IMR-90 (cell line): Measurements from ENCODE around the gene CYP46A1. TPM values are rescaled to one million over a fixed set of nuclear protein-coding genes. Genes with fewer than 3 reads are reported as not detected.
A peak's percentile ranks its signal among the peaks of the same experiment; 100 is the strongest.

Source experiments
- ATAC-seq: fragments of 200-7000 bp; cut with Tn5 transposase; 2 replicates; pipeline ENCODE4 v1.9.1; 2020; ENCODE audit warnings: low read depth, mild to moderate bottlenecking, moderate library complexity
- BruUV-seq: library from RNA; stranded (reverse); fragments of 400-500 nt; replicated peaks from 2 replicates; lab custom pipeline; 2021; lab: Mats Ljungman, UMichigan
- CTCF ChIA-PET: fragments of 300-600 bp; formaldehyde crosslinking; extraction: SDS; loops from one replicate; lab custom pipeline; 2021; ENCODE audit warnings: antibody characterized with exemption; lab: Yijun Ruan, JAX
- POLR2A ChIA-PET: fragments of 300-600 bp; sonication (Branson Sonifier 250); formaldehyde crosslinking; loops from one replicate; lab custom pipeline; 2022; ENCODE audit warnings: antibody characterized with exemption; ENCODE audit not compliant: unreplicated experiment; lab: Charles Lee
- DNase-seq: peaks from one replicate; pipeline ENCODE4 v3.0.0; 2013
- H2AFZ ChIP-seq: replicated peaks from 2 replicates; pipeline ENCODE3; 2013; ENCODE audit warnings: low read length, mild to moderate bottlenecking; ENCODE audit not compliant: poor library complexity
- H2AK5ac ChIP-seq: 2 replicates; pipeline ENCODE4 v1.6.1; 2013; ENCODE audit warnings: low read depth, low read length, inconsistent platforms
- H2AK9ac ChIP-seq: replicated peaks from 2 replicates; pipeline ENCODE3; 2013; ENCODE audit warnings: mild to moderate bottlenecking, low read depth, low read length, moderate library complexity; ENCODE audit not compliant: poor library complexity
- H2BK120ac ChIP-seq: 2 replicates; pipeline ENCODE4 v1.6.1; 2013; ENCODE audit warnings: low read depth, low read length, inconsistent platforms
- H2BK15ac ChIP-seq: 3 replicates; pipeline ENCODE4 v1.6.1; 2013; ENCODE audit warnings: low read depth, low read length, inconsistent platforms
- H2BK20ac ChIP-seq: 2 replicates; pipeline ENCODE4 v1.6.1; 2013; ENCODE audit warnings: low read depth, mild to moderate bottlenecking, inconsistent platforms, low read length, moderate library complexity
- H2BK5ac ChIP-seq: 2 replicates; pipeline ENCODE4 v1.6.1; 2013; ENCODE audit warnings: mild to moderate bottlenecking, low read depth, low read length, inconsistent platforms; ENCODE audit not compliant: poor library complexity, severe bottlenecking
- H3K14ac ChIP-seq: replicated peaks from 2 replicates; pipeline ENCODE4 v1.6.1; 2013; ENCODE audit warnings: low read depth, low read length, inconsistent platforms
- H3K18ac ChIP-seq: 2 replicates; pipeline ENCODE4 v1.6.1; 2013; ENCODE audit warnings: low read depth, low read length, control low read depth
- H3K23ac ChIP-seq: 2 replicates; pipeline ENCODE4 v1.6.1; 2013; ENCODE audit warnings: low read depth, low read length, inconsistent platforms
- H3K27ac ChIP-seq: 2 replicates; pipeline ENCODE4 v1.5.1; 2013; ENCODE audit warnings: mild to moderate bottlenecking, control low read depth, low read length; ENCODE audit not compliant: insufficient read depth
- H3K27me3 ChIP-seq: 2 replicates; pipeline ENCODE4 v1.6.1; 2013; ENCODE audit warnings: low read length; ENCODE audit not compliant: control insufficient read depth, insufficient read depth
- H3K36me3 ChIP-seq: 2 replicates; pipeline ENCODE4 v1.6.1; 2013; ENCODE audit warnings: low read length, mixed read lengths; ENCODE audit not compliant: control insufficient read depth, insufficient read depth
- H3K4ac ChIP-seq: 2 replicates; pipeline ENCODE4 v1.6.1; 2013; ENCODE audit warnings: low read depth, low read length, inconsistent platforms
- H3K4me1 ChIP-seq: 2 replicates; pipeline ENCODE4 v1.6.1; 2013; ENCODE audit warnings: low read length, mixed read lengths; ENCODE audit not compliant: control insufficient read depth, insufficient read depth
- H3K4me2 ChIP-seq: 2 replicates; pipeline ENCODE4 v1.6.1; 2013; ENCODE audit warnings: low read depth, mild to moderate bottlenecking, control low read depth, low read length, moderate library complexity
- H3K4me3 ChIP-seq: 2 replicates; pipeline ENCODE4 v1.5.1; 2013; ENCODE audit warnings: low read depth, mild to moderate bottlenecking, control low read depth, low read length, moderate library complexity; ENCODE audit not compliant: insufficient read depth
- H3K56ac ChIP-seq: 2 replicates; pipeline ENCODE4 v1.6.1; 2013; ENCODE audit warnings: low read length, inconsistent platforms; ENCODE audit not compliant: insufficient read depth; ENCODE audit errors: extremely low read depth
- H3K79me1 ChIP-seq, 2 experiments: 2 replicates each; pipeline ENCODE4 v1.6.1; 2013; ENCODE audit warnings: low read length in 2 of 2, inconsistent platforms in 1 of 2, low read depth in 1 of 2
- H3K9ac ChIP-seq: 2 replicates; pipeline ENCODE4 v1.6.1; 2013; ENCODE audit warnings: low read depth, low read length, control low read depth
- H3K9me1 ChIP-seq: 2 replicates; pipeline ENCODE4 v1.6.1; 2013; ENCODE audit warnings: low read length, inconsistent platforms; ENCODE audit not compliant: insufficient read depth
- H3K9me3 ChIP-seq: 2 replicates; pipeline ENCODE4 v1.6.1; 2013; ENCODE audit warnings: low read length; ENCODE audit not compliant: control insufficient read depth, insufficient read depth
- H4K20me1 ChIP-seq: 2 replicates; pipeline ENCODE4 v1.6.1; 2013; ENCODE audit warnings: low read length, inconsistent platforms; ENCODE audit not compliant: insufficient read depth
- H4K5ac ChIP-seq: 2 replicates; pipeline ENCODE4 v1.6.1; 2013; ENCODE audit warnings: mild to moderate bottlenecking, low read depth, low read length, control low read depth
- H4K8ac ChIP-seq, 2 experiments: 2 replicates each; pipeline ENCODE4 v1.6.1; 2013; ENCODE audit warnings: low read depth in 2 of 2, low read length in 2 of 2, control low read depth in 1 of 2, inconsistent platforms in 1 of 2
- H4K91ac ChIP-seq: 2 replicates; pipeline ENCODE4 v1.6.1; 2013; ENCODE audit warnings: low read depth, low read length, inconsistent platforms; ENCODE audit not compliant: insufficient read depth
- CEBPB ChIP-seq: IDR thresholded peaks from 2 replicates; pipeline ENCODE4 v1.6.1; 2012; ENCODE audit warnings: low read depth, low read length, improper control_type of control experiment
- CTCF ChIP-seq: conservative IDR thresholded peaks from 2 replicates; pipeline ENCODE4 v1.5.1; 2012; ENCODE audit warnings: mild to moderate bottlenecking, low read depth, low read length, improper control_type of control experiment
- FOS ChIP-seq: fragments of 150-350 bp; IDR thresholded peaks from 2 replicates; pipeline ENCODE4 v1.6.1; 2016; ENCODE audit warnings: low read depth, low read length
- MAFK ChIP-seq: IDR thresholded peaks from 2 replicates; pipeline ENCODE4 v1.6.1; 2012; ENCODE audit warnings: low read depth, low read length, improper control_type of control experiment
- MAZ ChIP-seq: IDR thresholded peaks from 2 replicates; pipeline ENCODE4 v1.6.1; 2012; ENCODE audit warnings: low read depth, mild to moderate bottlenecking, low read length, improper control_type of control experiment, moderate library complexity, borderline replicate concordance
- NFE2L2 ChIP-seq: fragments of 150-350 bp; IDR thresholded peaks from 2 replicates; pipeline ENCODE4 v1.6.1; 2016; ENCODE audit warnings: low read depth, mild to moderate bottlenecking, low read length
- POLR2A ChIP-seq: IDR thresholded peaks from 2 replicates; pipeline ENCODE4 v1.6.1; 2012; ENCODE audit warnings: mild to moderate bottlenecking, low read depth, low read length
- RAD21 ChIP-seq: IDR thresholded peaks from 2 replicates; pipeline ENCODE4 v1.6.1; 2012; ENCODE audit warnings: low read length, improper control_type of control experiment
- RFX5 ChIP-seq: IDR thresholded peaks from 2 replicates; pipeline ENCODE4 v1.8.0; 2012; ENCODE audit warnings: low read depth, mild to moderate bottlenecking, low read length, moderate library complexity
- SMC3 ChIP-seq: fragments of 150-350 bp; IDR thresholded peaks from 2 replicates; pipeline ENCODE4 v1.6.1; 2016; ENCODE audit warnings: low read depth, mild to moderate bottlenecking, antibody characterized with exemption, low read length, moderate library complexity
- whole genome bisulfite sequencing, 2 experiments: methylation state at CpG; one replicate each; pipeline versions ENCODE4 v1.1.5 to v1.1.7; 2013; ENCODE audit warnings: missing lambda C conversion rate in 2 of 2; ENCODE audit not compliant: insufficient read length in 1 of 2; ENCODE audit errors: extremely low coverage in 2 of 2; 5-methylcytosine and 5-hydroxymethylcytosine counted together
- dilution Hi-C: fragments of 300-500 bp; cut with HindIII; formaldehyde crosslinking; loops from one replicate; pipeline ENCODE4 v1.14.3; 2018; ENCODE audit warnings: low sequenced_read_pairs; ENCODE audit not compliant: unreplicated experiment
- in situ Hi-C: fragments of 300-500 bp; cut with MboI; formaldehyde crosslinking; loops from 3 replicates; pipeline ENCODE4 v1.14.3; 2019; ENCODE audit warnings: low sequenced_read_pairs, inconsistent platforms, mixed read lengths
- intact Hi-C: fragments of 100-400 bp; cut with micrococcal nuclease; formaldehyde crosslinking; loops from 2 replicates; pipeline ENCODE4 v1.10.0; 2022
- polyA plus RNA-seq, 3 experiments: library from polyadenylated mRNA; depleted of rRNA; stranded (reverse); fragments of >200 nt; gene quantifications; 2 replicates each; pipeline ENCODE4 v1.2.3, GENCODE V29; 2012; ENCODE audit warnings: low replicate concordance in 1 of 3
- total RNA-seq: library from RNA; depleted of rRNA; stranded (reverse); fragments of >200 nt; gene quantifications from 2 replicates; pipeline ENCODE4 v1.2.3, GENCODE V29; 2012

The CYP46A1 gene
- total and polyA plus RNA-seq, 2 of the 4 experiments (the other 2 are of a cell fraction): 0.18 to 0.31 TPM

DNA sequence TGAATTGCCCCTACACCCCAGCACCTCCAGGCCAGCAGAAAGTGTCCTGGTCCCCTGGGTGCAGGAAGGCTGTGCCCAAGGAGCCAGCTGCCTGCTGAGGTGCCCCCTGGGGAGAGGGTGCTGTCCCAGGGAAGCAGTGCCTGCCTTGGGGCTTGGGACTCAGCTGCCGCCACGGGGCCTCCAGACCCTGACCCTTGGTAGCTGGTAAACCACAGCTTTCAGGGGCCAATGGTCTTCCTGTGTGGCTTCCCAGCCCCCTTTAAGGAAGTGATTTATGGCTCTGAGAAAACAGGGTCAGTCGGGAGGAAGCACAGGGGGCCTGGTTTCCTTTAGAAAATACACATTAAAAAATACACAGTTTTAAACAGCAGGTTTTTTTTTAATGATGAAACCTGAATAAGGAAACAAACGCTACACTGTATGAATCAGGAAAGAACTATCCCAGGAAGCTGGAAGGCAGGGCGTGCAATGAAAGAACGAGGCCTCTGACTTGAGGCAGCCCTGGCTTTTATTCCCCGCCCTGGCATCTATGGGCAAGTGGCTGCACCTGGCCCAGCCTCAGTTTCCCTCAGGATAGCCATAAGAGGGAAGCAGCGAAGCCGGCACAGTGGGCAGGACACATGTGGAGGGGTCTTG lies 68.5 kb downstream of the CYP46A1 start:
- intact Hi-C loops: no loop called here

More for the DNA sequence above, 68.5 kb downstream of the CYP46A1 start:
- BruUV-seq: no TSS peak
- CTCF ChIA-PET: interaction anchor here (0.7 to 1.4 kb wide), 4 partner anchors 15 to 69 kb away, joined by 3 to 6 read pairs (median 4); no protein-coding TSS in a partner anchor
- DNase-seq (peak; percentile 76), ATAC-seq (peak; percentile 52)
- peak overlapping the region; percentile 92 for H4K8ac ChIP-seq
- H3K14ac ChIP-seq: peak overlapping the region; percentile 89; the same call in 1 of the 2 replicates
- peak overlapping the region; percentile 95 for H2BK20ac ChIP-seq
- H4K5ac ChIP-seq: peak overlapping the region; percentile 71
- peak overlapping the region; percentile 97 for H2AK9ac ChIP-seq
- peak overlapping the region; percentile 98 for H2AK5ac ChIP-seq
- dilution Hi-C loops (no loop called here), in situ Hi-C loops (no loop called here)
- H3K27me3 ChIP-seq: no peaks in the 10 kb centered on the region
- H2BK120ac ChIP-seq: peak overlapping the region; percentile 98
- H2BK5ac ChIP-seq: peak overlapping the region; percentile 99
- H3K27ac ChIP-seq: peak overlapping the region; percentile 96
- peaks cover 33% of the 10 kb centered on the region for H3K9me1 ChIP-seq
- peak overlapping the region; percentile 81; the same call in 2 of the 3 replicates for H2BK15ac ChIP-seq
- POLR2A ChIA-PET: interaction anchor here (0.5 kb wide), 1 partner anchor 218 kb away, joined by 3 read pairs; no protein-coding TSS in a partner anchor
- peak overlapping the region; percentile 84 for H2AFZ ChIP-seq
- peak overlapping the region; percentile 76 for H3K18ac ChIP-seq
- H3K4me1 ChIP-seq: peaks cover 52% of the 10 kb centered on the region
- peaks cover under 1% of the 10 kb centered on the region; the same call in 1 of the 2 replicates for H4K20me1 ChIP-seq
- H3K4me2 ChIP-seq: peak overlapping the region; percentile 54
- TF ChIP-seq FOS (peak; percentile 37; the same call in 1 of the 2 replicates), CEBPB (peak; percentile 62; the same call in 1 of the 2 replicates), RAD21 (no peak), NFE2L2 (no peak), RFX5 (no peak), SMC3 (no peak), MAFK (no peak), POLR2A (no peak), MAZ (no peak), CTCF (no peak)
- 0% methylated on average over 2 of the region's 9 CpGs; no CpG with 5 or more reads in 1 of the 2 experiments for WGBS, 2 experiments
- peak overlapping the region; percentile 95 for H4K91ac ChIP-seq
- H3K4me3 ChIP-seq: no peak overlapping the region
- peak overlapping the region; percentile 55 for H3K9ac ChIP-seq
- H3K56ac ChIP-seq: peak overlapping the region; percentile 86
- H3K4ac ChIP-seq: peak overlapping the region; percentile 96
- H3K9me3 ChIP-seq: no peaks in the 10 kb centered on the region
- H3K79me1 ChIP-seq: peaks cover 0 to 28% of the 10 kb centered on the region in 2 experiments; a peak in 1 of 4 replicates
- peak overlapping the region; percentile 88 for H3K23ac ChIP-seq
- no peaks in the 10 kb centered on the region for H3K36me3 ChIP-seq
